HCEC 1CT (cell line): ENCODE results near the gene GPC2.
A peak's percentile ranks its signal among the peaks of the same experiment; 100 is the strongest.
"Not testable (repeated sequence)": the region's sequence is repeated elsewhere in the genome, so short reads cannot be mapped to it uniquely, and the experiment has no call there.

ENCODE experiments used
- DNase-seq: peaks from one replicate; pipeline ENCODE4 v3.0.0-alpha.2; 2017

GPC2 gene

GRCh38 chr7:100198266-100198665, 21.1 kb upstream of the GPC2 start:
- DNase-seq: no peak

GRCh38 chr7:100195901-100196322, 18.7 kb upstream of the GPC2 start:
- not testable (repeated sequence) for DNase-seq

- no peak for DNase-seq
These were observed 18.0 kb upstream of the GPC2 start for GRCh38 chr7:100195222-100195621.

DNA sequence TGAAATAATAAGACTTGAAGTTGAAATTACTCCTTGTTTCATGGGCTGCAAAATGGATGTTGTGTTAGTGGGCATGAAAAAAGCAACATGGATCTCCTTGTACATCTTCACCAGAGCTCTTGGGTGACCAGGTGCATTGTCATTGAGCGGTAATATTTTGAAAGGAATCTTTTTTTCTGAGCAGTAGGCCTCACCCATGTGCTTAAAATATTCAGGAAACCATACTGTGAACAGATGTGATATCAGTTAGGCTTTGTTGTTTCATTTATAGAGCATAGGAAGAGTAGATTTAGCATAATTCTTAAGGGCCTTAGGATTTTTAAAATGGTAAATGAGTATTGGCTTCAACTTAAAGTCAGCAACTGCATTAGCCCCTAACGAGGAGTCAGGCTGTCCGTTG, 15.8 kb upstream of the GPC2 start:
- DNase-seq: no peak

- not testable (repeated sequence) for DNase-seq
These were observed 15.2 kb upstream of the GPC2 start for GRCh38 chr7:100192281-100192862.

- peak; percentile 29 for DNase-seq
These were observed 14.6 kb upstream of the GPC2 start for GRCh38 chr7:100191775-100192174.

GRCh38 chr7:100190048-100190711, 13.0 kb upstream of the GPC2 start:
- peak; percentile 47 for DNase-seq

DNA sequence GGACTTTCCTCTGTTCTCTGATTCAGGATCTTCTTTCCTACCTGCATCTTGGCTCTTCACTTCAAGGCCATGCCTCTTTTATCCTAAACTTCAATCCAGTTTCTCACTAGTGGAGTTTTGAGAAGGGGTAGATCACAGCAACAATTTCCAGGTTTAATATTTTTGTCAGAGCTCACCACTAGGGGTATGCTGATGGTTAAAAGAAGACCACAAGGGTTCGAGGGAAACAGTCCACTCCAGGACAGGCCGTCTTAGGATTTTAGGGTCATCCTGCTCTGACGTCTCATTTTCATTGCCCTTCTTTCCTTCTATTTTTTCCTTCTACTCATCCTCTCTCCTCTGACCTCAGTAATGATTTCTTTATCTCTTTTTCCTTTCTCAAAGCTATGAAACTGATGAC, 11.9 kb upstream of the GPC2 start:
- no peak for DNase-seq

DNA sequence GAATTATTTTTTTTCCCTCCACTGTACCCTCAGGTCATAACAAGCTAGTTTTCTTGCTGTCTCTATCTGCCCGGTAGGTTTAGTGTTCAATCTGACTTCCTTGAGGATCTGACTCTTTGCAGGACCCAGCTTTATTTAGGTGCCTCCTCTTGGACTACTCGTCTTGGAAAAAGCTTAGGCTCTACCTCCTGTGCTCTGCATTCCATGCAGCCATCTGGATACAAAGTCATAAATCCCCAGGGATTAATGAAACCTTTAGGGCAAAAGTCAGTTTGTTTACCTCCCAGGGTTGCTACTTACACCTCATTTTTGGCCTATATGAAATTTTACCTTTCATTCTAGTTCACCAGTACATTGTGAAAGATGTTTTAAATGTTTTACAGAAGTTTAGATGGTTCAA, 8.5 kb upstream of the GPC2 start:
- DNase-seq: no peak

DNA sequence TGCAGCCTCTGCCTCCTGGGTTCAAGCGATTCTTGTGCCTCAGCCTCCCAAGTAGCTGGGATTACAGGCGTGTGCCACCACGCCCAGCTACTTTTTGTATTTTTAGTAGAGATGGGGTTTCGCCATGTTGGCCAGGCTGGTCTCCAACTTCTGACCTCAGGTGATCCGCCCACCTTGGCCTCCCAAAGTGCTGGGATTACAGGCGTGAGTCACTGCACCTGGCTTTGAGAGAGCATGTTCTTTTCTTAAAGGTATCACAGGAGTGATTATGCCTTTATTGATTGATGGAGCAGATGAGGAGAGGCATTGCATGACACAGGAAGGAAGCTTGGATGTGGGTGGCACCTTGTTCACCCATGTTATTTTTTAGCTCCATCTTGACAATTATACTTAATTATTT, 5.9 kb upstream of the GPC2 start:
- not testable (repeated sequence) for DNase-seq

DNA sequence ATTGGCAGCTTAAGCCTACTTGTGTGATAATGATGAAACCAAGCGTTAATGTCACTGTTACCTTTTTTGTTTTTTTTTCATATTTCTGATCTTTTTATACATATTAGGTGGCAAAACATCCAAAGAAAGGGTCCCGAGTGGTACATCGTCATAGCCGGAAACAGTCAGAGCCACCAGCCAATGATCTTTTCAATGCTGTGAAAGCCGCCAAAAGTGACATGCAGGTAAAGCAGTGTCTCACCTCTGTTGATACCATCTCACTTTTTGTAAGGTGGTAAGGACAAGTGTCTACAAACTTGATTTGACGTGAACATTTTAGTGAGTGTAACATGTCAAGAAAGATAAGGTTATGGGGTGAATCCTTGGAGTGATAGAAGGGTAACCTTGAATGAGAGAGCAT, 5.4 kb upstream of the GPC2 start:
- DNase-seq: not testable (repeated sequence)

DNA sequence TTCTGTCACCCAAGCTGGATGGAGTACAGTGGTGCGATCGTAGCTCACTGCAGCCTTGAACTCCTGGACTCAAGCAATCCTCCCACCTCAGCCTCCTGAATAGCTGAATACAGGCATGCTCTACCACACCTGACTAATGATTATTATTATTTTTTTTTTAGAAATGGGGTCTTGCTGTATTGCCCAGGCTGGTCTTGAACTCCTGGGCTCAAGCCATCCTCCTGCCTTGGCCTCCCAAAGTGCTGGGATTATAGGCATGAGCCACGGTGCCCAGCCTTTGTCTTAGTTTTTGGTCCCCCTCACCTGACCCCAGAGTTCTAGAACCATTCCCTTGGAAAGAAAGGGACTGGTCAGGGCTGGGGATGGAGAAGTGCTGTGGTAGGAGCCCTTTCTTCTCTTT, 2.9 kb upstream of the GPC2 start:
- not testable (repeated sequence) for DNase-seq

- no peak for DNase-seq
These were observed 811 bp downstream of the GPC2 start for GRCh38 chr7:100176096-100177044.

- DNase-seq: no peak
These were observed 1.8 kb downstream of the GPC2 start for GRCh38 chr7:100175296-100175935.

- DNase-seq: no peak
These were observed 2.6 kb downstream of the GPC2 start for GRCh38 chr7:100174582-100174981.

DNA sequence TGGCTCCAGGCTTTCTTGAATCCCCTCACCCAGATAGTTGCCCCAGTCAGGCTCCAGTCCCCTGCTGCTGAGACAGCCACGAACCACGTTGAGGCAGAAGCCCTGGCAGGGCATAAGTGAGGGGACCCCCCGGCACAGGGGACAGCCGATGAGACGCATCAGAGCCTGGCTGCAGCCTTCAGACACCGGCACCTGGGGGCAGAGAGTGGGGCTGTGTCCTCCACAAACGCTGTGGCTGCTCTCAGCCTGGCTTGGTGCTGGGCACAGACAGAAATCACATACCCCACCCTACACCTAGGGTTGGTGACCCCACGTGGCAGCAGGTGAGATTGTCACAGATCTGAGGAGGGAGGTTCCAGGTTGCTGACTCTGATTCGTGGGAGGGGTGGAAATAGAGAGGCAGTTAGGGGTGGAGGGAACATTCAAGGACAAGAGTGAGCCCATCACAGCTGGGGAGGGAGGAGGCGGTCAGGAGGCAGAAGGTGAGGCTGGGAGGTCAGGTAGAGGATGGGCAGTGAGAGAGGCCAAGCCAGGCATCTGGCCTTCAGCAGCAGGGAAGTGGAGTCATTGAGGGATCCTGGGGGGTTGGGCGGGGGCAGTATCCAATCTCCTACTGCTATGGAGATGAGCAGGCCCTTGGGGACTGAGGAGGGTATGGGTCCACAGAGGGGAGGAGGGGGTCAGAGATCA, 3.2 kb downstream of the GPC2 start:
- DNase-seq: no peak

DNA sequence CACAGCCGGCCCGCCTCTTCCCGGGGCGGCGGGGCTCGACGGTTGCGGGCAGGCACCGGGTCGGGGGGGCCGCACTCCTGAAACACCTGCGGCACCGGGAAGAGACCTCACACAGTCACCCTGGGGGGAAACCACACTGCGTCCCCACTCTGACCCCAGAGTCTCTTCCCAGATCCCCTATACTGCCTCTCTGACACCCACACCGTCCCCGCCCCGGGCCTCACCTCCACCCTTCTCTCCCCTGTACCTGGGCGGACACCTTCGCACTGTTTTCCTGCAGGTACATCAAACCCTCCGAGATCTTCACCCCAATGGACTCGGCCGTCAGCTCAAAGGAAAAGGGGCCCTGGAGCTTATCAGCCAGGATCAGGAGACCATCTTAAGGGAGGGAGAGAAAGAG, 5.3 kb downstream of the GPC2 start:
- DNase-seq: no peak

- no peak for DNase-seq
These were observed 6.0 kb downstream of the GPC2 start for GRCh38 chr7:100171087-100171681.

- no peak for DNase-seq
These were observed 6.9 kb downstream of the GPC2 start for GRCh38 chr7:100170101-100170897.

- DNase-seq: no peak
These were observed 7.9 kb downstream of the GPC2 start for GRCh38 chr7:100169147-100169850.

DNA sequence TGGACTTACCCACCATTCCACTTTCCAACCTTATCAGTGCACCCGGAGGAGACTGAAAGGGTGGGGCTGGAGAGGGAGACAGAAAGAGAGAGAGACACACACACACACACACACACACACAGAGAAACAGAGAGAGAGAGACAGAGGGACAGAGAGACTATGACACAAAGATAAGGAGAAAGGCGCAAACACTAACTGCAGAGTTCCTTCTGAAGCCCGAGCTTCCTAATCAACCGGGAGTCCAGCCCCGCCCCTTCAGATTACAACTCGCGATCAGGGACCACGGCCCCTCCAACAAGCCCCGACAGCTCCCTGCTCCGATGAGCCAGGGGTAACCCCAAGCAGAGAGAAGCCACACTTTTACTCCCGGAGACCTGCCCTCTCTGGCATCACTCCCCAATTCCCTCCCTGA, 9.3 kb downstream of the GPC2 start:
- DNase-seq: no peak
